OCI-LY7 (cell line): Measurements from ENCODE around the gene PODN.

Experiments
- EZH2phosphoT487 ChIP-seq: fragments of 200-600 bp; sonication (generic); IDR thresholded peaks from 2 replicates; pipeline ENCODE4 v1.6.1; 2018; ENCODE audit warnings: low read depth, borderline replicate concordance, mild to moderate bottlenecking, mixed run types, antibody characterized with exemption, low read length, moderate library complexity, mixed read lengths
- TF ChIP-seq, protein P1 (sequence below): fragments of 200-600 bp; sonication (generic); conservative IDR thresholded peaks from 2 replicates; pipeline ENCODE4 v1.5.1; 2014; ENCODE audit warnings: mild to moderate bottlenecking, antibody characterized with exemption, low read length, moderate library complexity, mixed read lengths

DNA sequence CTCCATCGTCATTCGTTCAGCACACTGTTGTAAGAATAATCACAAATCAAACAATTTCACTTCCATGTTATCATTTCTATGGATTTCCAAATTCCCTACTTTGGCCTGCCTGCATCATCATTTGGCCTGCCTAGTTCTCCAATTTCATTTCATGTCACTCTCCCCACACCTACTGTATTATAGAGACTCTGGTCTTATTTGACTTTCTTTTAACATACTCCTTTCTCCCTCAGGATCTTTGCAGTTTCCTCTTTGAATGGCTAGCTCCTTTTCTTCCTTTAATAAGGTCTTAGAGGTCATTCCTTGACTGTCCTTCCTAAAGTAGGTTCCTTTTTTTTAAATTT lies 36.3 kb upstream of the PODN start:
- TF ChIP-seq, protein P1, sequence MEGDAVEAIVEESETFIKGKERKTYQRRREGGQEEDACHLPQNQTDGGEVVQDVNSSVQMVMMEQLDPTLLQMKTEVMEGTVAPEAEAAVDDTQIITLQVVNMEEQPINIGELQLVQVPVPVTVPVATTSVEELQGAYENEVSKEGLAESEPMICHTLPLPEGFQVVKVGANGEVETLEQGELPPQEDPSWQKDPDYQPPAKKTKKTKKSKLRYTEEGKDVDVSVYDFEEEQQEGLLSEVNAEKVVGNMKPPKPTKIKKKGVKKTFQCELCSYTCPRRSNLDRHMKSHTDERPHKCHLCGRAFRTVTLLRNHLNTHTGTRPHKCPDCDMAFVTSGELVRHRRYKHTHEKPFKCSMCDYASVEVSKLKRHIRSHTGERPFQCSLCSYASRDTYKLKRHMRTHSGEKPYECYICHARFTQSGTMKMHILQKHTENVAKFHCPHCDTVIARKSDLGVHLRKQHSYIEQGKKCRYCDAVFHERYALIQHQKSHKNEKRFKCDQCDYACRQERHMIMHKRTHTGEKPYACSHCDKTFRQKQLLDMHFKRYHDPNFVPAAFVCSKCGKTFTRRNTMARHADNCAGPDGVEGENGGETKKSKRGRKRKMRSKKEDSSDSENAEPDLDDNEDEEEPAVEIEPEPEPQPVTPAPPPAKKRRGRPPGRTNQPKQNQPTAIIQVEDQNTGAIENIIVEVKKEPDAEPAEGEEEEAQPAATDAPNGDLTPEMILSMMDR: no peak
- no peak for TF ChIP-seq EZH2phosphoT487
